ENCODE measurements around the gene RNF175.

RNF175 gene
- 0 to 0.14 reads per million in 2 donors for total RNA-seq

DNA sequence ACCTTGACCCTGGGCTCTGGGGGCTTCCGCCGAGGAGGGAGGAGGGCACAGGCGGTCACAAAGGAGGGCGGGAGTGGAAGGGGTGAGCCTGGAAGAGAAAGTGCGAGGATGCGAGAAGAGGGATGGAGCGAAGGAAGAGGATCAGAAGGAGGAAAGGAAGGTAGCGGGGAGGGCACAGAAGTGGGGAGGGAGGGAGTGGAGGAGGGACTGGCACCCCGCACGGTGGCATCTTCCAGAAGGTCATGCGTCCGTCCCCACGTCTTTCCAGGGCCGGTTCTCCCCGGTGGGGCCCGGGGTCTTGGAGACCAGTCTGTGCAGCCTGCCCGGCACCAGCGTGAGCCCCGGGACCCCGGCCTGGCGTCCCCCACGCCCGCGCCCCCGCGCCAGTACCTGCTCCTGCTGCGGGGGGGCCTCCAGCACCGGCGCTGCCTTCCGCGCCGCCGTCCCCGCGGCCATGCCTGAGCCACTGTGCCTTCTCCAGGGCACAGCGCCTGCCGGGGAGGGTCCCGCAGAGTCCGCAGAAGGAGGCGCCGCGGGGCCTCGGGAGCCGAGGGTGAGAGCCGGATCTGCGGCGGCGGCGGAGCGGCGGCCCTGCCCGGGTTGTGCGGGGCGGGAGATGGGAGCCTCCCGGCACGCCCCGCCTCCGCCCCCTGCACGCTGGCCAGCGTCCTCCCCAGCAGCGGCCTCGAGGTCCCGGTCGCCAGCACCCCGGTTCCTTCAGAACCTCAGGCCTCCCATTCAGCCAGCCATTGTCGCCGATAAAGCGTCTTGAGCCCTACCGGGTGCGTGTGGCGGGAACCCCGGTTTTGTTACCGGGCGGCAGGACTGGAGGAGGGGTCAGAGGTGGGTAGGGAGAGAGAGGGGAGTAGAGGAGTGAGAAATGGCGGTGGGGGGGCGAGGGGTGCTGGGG lies at the start of gene RNF175:
RNF175 (minus strand) TSS at position 618 of the 910 bp plus-strand sequence; CDS start at position 456, 162 bp downstream.
- DNase-seq = no peak

DNA sequence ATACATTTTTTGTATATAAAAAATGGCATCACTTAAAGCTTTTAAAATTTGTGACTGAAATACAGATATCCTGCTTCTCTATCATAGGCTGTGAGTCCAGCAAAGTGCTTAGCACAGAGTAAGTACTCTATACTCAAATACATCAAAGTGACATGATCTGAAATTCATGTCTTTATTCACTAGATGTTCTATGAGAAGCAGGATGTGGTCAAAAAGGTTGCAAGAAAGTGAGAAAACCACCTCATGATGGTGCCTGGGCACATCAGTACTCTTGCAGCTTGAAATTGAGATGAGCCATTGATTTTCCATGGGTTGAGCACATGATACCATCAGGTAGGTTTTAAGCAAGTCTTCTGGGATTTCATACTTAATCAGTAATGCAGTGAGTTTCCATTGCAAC lies 49.5 kb upstream of the RNF175 start:
- no peak for DNase-seq

- DNase-seq = no peak
These were observed 48.4 kb upstream of the RNF175 start for GRCh38 chr4:153808175-153808574.

- DNase-seq = no peak
These were observed 46.2 kb upstream of the RNF175 start for GRCh38 chr4:153806073-153806472.

- DNase-seq = no peak
These were observed 44.9 kb upstream of the RNF175 start for GRCh38 chr4:153804722-153805121.

GRCh38 chr4:153799694-153800074 lies 39.9 kb upstream of the RNF175 start:
- no peak for DNase-seq

DNA sequence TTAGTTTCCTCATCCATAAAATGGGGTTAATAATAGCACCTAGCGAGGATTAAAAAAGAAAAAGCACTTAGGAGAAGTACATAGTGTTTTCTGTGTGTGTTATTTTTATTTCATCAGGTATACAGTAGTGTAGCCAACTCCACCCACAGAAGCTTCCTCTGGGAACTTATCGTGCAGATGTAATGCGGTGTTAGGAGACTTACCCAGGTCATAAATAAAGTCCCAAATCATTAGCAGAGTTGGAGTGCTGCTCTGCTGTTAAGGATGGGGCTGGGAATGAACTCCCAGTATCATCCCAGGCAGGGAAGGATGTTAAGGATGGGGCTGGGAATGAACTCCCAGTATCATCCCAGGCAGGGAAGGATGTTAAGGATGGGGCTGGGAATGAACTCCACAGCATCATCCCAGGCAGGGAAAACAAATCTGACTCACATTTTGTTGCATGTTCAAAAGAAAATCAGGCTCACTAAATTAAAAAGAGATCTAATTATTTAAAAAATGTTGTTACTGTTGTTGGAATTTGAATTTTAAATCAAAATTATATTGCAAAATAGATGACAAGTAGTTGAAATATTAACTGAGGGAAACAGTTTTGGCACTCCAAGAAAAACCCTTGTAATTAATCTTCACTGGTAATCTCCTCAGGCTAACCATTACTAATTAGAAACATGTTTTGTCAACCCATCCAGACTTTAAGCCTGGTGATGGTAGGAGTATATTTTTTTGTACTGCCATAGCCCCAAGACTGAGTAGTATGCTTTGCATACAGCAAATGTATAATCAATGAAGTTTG lies 39.3 kb upstream of the RNF175 start:
- no peak for DNase-seq

- no peak for DNase-seq
These were observed 38.6 kb upstream of the RNF175 start for GRCh38 chr4:153798420-153798819.

DNA sequence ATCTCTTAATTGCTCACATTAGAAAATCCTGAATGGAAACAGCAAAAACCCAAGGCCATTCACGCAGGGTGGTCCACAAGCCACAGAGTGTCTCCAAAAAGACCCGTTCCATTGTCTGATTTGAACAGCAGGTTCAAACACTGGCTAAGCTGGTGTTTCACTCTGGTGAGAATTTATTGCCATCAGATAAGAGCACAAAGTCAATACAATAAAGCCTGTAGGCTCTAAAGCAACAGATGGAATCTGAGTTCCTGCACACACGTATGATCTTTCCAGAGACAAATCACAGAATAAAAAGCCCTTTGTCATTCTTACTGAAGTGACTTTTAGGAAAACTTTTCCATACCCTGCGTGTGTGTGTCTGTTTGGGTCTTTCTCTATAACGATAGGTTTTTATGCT lies 34.2 kb upstream of the RNF175 start:
- DNase-seq = no peak

GRCh38 chr4:153792618-153793247 lies 32.9 kb upstream of the RNF175 start:
- DNase-seq = no peak

GRCh38 chr4:153791746-153792617 lies 32.2 kb upstream of the RNF175 start:
- DNase-seq = no peak

GRCh38 chr4:153790962-153791551 lies 31.2 kb upstream of the RNF175 start:
- DNase-seq = no peak

DNA sequence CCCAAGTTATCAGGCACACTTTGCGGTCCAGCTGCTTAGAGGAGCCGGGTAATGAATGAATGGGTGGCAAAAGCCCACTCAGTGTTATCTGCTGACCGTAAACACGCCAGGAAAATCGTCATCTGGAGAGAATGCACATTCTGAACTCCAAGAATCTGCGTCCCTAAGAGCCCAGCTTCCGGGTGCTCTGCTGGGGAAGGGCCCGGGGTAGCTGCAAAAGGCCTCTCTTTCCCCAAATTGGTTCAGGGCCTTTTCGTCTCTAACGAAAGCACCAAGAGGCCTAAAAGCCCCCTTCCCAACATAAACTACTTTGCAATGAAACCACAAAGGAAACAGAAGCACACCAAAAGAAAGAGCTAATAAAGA lies 30.7 kb upstream of the RNF175 start:
- DNase-seq = no peak

GRCh38 chr4:153789741-153790499 lies 30.1 kb upstream of the RNF175 start:
- DNase-seq = no peak

DNA sequence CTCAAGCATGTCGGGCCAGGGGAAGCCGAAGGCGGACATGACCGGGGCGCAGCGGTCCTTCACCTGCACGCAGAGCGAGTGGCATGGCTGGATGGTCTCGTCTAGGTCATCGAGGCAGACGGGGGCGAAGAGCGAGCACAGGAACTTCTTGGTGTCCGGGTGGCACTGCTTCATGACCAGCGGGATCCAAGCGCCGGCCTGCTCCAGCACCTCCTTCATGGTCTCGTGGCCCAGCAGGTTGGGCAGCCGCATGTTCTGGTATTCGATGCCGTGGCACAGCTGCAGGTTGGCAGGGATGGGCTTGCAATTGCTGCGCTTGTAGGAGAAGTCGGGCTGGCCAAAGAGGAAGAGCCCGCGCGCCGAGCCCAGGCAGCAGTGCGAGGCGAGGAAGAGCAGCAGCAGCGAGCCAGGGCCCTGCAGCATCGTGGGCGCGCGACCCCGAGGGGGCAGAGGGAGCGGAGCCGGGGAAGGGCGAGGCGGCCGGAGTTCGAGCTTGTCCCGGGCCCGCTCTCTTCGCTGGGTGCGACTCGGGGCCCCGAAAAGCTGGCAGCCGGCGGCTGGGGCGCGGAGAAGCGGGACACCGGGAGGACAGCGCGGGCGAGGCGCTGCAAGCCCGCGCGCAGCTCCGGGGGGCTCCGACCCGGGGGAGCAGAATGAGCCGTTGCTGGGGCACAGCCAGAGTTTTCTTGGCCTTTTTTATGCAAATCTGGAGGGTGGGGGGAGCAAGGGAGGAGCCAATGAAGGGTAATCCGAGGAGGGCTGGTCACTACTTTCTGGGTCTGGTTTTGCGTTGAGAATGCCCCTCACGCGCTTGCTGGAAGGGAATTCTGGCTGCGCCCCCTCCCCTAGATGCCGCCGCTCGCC lies 28.8 kb upstream of the RNF175 start, which contains the start of gene SFRP2:
SFRP2 (minus strand) TSS at position 671 of the 864 bp plus-strand sequence; CDS start at position 423, 248 bp downstream.
- no peak for DNase-seq

GRCh38 chr4:153788051-153788412 lies 28.2 kb upstream of the RNF175 start:
- DNase-seq = no peak

DNA sequence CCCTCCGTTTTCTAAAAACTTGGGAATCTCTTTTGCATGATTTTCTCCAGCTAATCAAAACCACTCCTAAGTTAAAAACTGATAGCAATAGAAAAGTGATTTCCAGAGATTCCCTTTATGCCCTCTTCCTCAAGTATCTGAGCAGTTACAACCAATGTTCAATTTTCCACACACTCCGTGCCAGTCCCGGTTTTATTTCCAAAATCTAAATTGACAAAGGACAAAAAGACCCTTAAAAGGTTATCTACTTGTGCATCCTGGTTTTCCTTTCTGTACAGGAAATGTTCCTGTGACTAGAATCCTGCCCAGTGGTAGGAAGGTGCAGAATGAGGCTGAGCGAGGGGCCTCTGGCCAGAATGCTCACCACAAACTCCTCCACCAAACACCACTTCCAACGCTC lies 27.8 kb upstream of the RNF175 start:
- DNase-seq = no peak

DNA sequence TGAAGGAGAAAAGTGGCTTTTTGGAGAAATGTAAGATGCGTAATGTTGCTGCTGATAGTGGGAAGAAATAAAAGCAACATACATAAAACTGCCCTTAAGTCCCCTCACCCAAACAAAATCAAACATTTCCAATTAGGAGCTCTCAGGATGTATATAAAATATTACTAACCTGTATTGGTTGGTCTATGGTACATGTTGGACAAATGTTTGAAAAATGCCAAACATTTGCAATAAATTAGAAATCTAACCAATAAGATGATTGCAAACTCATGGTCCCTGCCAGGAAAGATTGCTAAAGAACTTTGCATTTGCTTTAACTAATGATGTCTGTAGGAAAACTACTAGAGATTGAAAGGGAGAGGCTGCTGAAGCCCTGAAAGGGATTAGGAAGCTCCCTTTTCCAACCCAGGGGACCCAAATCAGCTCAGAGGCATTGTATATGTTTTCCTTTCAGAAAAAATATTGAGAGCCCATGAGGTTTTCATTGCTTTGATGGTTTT lies 27.3 kb upstream of the RNF175 start:
- DNase-seq = no peak

DNA sequence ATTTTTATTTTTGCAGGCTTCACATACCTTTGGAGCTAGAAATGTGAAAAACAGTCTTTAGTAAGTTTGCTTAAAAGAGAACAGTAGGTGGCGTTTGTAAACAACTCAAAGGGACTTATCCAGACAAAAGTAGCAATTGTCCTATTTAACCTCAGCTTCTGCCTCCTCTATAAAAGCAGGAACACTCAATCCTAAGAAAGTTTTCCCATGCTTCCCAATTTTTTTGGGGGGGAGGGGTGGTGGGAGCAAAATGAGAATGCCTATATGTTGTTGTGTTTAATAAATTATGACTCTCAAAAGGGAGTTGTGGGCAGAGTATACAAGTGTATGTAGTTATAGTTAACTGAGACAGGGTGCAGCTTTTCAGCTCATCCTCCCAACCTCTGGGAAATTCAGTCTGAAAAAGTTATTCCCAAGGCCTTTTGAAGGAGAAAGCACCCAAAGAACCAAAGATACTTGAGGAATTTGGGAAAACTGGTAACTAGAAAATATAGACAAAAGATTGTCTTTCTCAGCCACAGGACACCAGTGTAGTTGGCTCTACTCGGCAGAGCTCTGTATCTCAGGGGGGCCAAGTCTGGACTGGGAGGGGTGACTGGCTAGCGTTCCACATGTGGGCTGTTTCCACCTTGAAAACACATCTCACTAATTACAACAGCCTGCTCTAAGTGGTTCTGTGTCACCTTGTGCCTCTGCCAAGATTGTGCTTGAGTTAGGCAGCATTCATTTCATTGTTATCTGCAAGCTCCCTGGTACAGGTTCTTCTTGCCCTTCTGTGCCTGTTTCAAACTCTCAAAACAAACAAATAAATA lies 26.3 kb upstream of the RNF175 start:
- no peak for DNase-seq
